Endodermal cell (in vitro differentiated cells): ENCODE measurements around the gene DARS1. TPM values are rescaled to one million over a fixed set of nuclear protein-coding genes. Genes with fewer than 3 reads are reported as not detected.

ENCODE experiments used
- DNase-seq: peaks from one replicate; pipeline ENCODE4 v3.0.0-alpha.2; 2017
- H3K27ac ChIP-seq: 2 replicates; pipeline ENCODE4 v1.5.1; 2013; ENCODE audit warnings: mild to moderate bottlenecking, low read depth, low read length, moderate library complexity
- H3K27me3 ChIP-seq: 2 replicates; pipeline ENCODE4 v1.6.1; 2013; ENCODE audit warnings: mild to moderate bottlenecking, low read length, moderate library complexity; ENCODE audit not compliant: insufficient read depth, control insufficient read depth, poor library complexity, severe bottlenecking
- H3K36me3 ChIP-seq: 2 replicates; pipeline ENCODE4 v1.7.0; 2013; ENCODE audit warnings: mild to moderate bottlenecking, low read length, moderate library complexity; ENCODE audit not compliant: control insufficient read depth, insufficient read depth
- H3K4me1 ChIP-seq: one replicate; pipeline ENCODE4 v1.7.0; 2013; ENCODE audit warnings: low read length; ENCODE audit not compliant: control insufficient read depth, insufficient read depth
- H3K4me3 ChIP-seq: 2 replicates; pipeline ENCODE4 v1.5.1; 2013; ENCODE audit warnings: mild to moderate bottlenecking, low read length, moderate library complexity
- H3K9ac ChIP-seq: 2 replicates; pipeline ENCODE4 v1.6.1; 2013; ENCODE audit warnings: mild to moderate bottlenecking, low read length, moderate library complexity; ENCODE audit not compliant: poor library complexity, severe bottlenecking; ENCODE audit errors: extremely low read depth
- H3K9me3 ChIP-seq: 2 replicates; pipeline ENCODE4 v1.6.1; 2013; ENCODE audit warnings: mild to moderate bottlenecking, low read length, moderate library complexity; ENCODE audit not compliant: control insufficient read depth
- H3K27ac Mint-ChIP-seq: 2 replicates; pipeline ENCODE4 v1.8.0; 2020; ENCODE audit warnings: mixed read lengths
- H3K27me3 Mint-ChIP-seq: 2 replicates; pipeline ENCODE4 v1.8.0; 2021; ENCODE audit warnings: mild to moderate bottlenecking, mixed read lengths; ENCODE audit not compliant: insufficient read depth
- H3K36me3 Mint-ChIP-seq: 2 replicates; pipeline ENCODE4 v1.8.0; 2020; ENCODE audit warnings: low read depth, mixed read lengths
- H3K4me1 Mint-ChIP-seq: 2 replicates; pipeline ENCODE4 v1.8.0; 2020; ENCODE audit warnings: mixed read lengths
- H3K4me3 Mint-ChIP-seq: 2 replicates; pipeline ENCODE4 v1.8.0; 2020; ENCODE audit warnings: mild to moderate bottlenecking, moderate library complexity, mixed read lengths
- H3K9me3 Mint-ChIP-seq: 2 replicates; pipeline ENCODE4 v1.8.0; 2020; ENCODE audit warnings: mild to moderate bottlenecking, mixed read lengths
- CTCF ChIP-seq: fragments of 200-600 bp; sonication (generic); conservative IDR thresholded peaks from 2 replicates; pipeline ENCODE4 v1.5.0; 2021; ENCODE audit warnings: antibody characterized with exemption, mild to moderate bottlenecking
- WGBS, 2 experiments: methylation state at CpG; one replicate each; pipeline versions ENCODE4 v1.1.5 to v1.1.7; 2013; ENCODE audit warnings: missing lambda C conversion rate in 2 of 2, mixed read lengths in 1 of 2; ENCODE audit not compliant: insufficient coverage in 1 of 2, insufficient read length in 1 of 2; 5-methylcytosine and 5-hydroxymethylcytosine counted together
- long read RNA-seq, 4 experiments: library from polyadenylated mRNA in 2 of 4; library from RNA in 1 of 4; library from capped mRNA in 1 of 4; stranded (forward) in 3 of 4; unstranded in 1 of 4; transcript quantifications; one replicate each; pipeline ENCODE4 v2.0.0, GENCODE V29; 2020 to 2021; ENCODE audit warnings: inconsistent platforms in 1 of 4
- polyA plus RNA-seq, 2 experiments: library from polyadenylated mRNA; stranded (reverse); fragments of 50-300 nt; gene quantifications; one replicate each; pipeline ENCODE4 v1.2.3, GENCODE V29; 2013
- total RNA-seq, 2 donors: library from RNA; stranded (reverse); fragmentation: NEBNext Ultra II Directional in 1 of 2; extraction: Animal tissue kit (Norgen Biotek cat#: 25700) in 1 of 2; gene quantifications; 2 replicates in 1 of 2; 3 replicates in 1 of 2; pipeline ENCODE4 v1.2.1, GENCODE V29; 2021

Gene DARS1
- total RNA-seq, result 10 to 100 TPM; 70.5 to 75.9 TPM
- polyA plus RNA-seq (2013, experiment 1 of 2), result 107 TPM
- 103 TPM for polyA plus RNA-seq (2013, experiment 2 of 2)
- long read RNA-seq, experiment 1, transcript DARS-201 (16 exons, 2,361 nt), result major isoform, 27 of 61 reads
- long read RNA-seq, experiment 1, partial matches to known transcripts, result 17 of 61 reads
- long read RNA-seq, experiment 1, other reads (novel, unspliced or antisense), result 15 of 61 reads
- long read RNA-seq, experiment 2, transcript DARS-201 (16 exons, 2,361 nt), result major isoform, 164 of 193 reads
- long read RNA-seq, experiment 2, partial matches to known transcripts, result 13 of 193 reads
- long read RNA-seq, experiment 2, other reads (novel, unspliced or antisense), result 15 of 193 reads
- long read RNA-seq, experiment 3, transcript DARS-201 (16 exons, 2,361 nt), result major isoform, 503 of 562 reads
- long read RNA-seq, experiment 3, partial matches to known transcripts, result 32 of 562 reads
- long read RNA-seq, experiment 3, other reads (novel, unspliced or antisense), result 23 of 562 reads
- long read RNA-seq, experiment 4, transcript DARS-201 (16 exons, 2,361 nt), result major isoform, 270 of 297 reads
- long read RNA-seq, experiment 4, partial matches to known transcripts, result 16 of 297 reads
- long read RNA-seq, experiment 4, other reads (novel, unspliced or antisense), result 11 of 297 reads

GRCh38 chr2:135985018-135985825 is at the start of gene DARS1:
Gene DARS1 (minus strand): TSS chr2:135985626. CDS start chr2:135985468, 158 bp downstream.
- no peaks in the 10 kb centered on the region for H3K4me1 ChIP-seq
- WGBS, 2 experiments, result 0 to 2% methylated on average over 26 to 64 of the region's 64 CpGs
- peak; percentile 98 for DNase-seq
- no peak for TF ChIP-seq CTCF
- peak within 1 kb of the TSS; percentile 81 for H3K27ac ChIP-seq
- H3K27me3 ChIP-seq, result no peaks in the 10 kb centered on the region
- Mint-ChIP-seq H3K36me3 (peaks cover 14% of the 10 kb centered on the region), H3K27ac (peak within 1 kb of the TSS; percentile 97), H3K27me3 (no peaks in the 10 kb centered on the region), H3K9me3 (no peaks in the 10 kb centered on the region), H3K4me1 (peaks cover 8% of the 10 kb centered on the region), H3K4me3 (peak within 1 kb of the TSS; percentile 89)
- H3K36me3 ChIP-seq, result peaks cover 34% of the 10 kb centered on the region
- no peaks in the 10 kb centered on the region for H3K9me3 ChIP-seq
- H3K4me3 ChIP-seq, result peak within 1 kb of the TSS; percentile 90
- H3K9ac ChIP-seq, result peak within 1 kb of the TSS; percentile 81

- no peak overlapping the region for H3K27ac ChIP-seq
- WGBS, 2 experiments, result 86 to 90% methylated on average over 2 to 3 of the region's 3 CpGs
- no peaks in the 10 kb centered on the region for H3K27me3 ChIP-seq
- Mint-ChIP-seq H3K9me3 (no peaks in the 10 kb centered on the region), H3K4me3 (no peak overlapping the region), H3K4me1 (peaks cover 5% of the 10 kb centered on the region), H3K36me3 (no peaks in the 10 kb centered on the region), H3K27ac (no peak overlapping the region), H3K27me3 (peaks cover 5% of the 10 kb centered on the region)
- TF ChIP-seq CTCF, result no peak
- DNase-seq, result no peak
- H3K9me3 ChIP-seq, result no peaks in the 10 kb centered on the region
- no peak overlapping the region for H3K4me3 ChIP-seq
- H3K36me3 ChIP-seq, result no peaks in the 10 kb centered on the region
- H3K9ac ChIP-seq, result no peak overlapping the region
- no peaks in the 10 kb centered on the region for H3K4me1 ChIP-seq
Measured at GRCh38 chr2:136034629-136035028, 49.2 kb upstream of the DARS1 start.

- Mint-ChIP-seq H3K27me3 (peaks cover 1% of the 10 kb centered on the region), H3K9me3 (no peaks in the 10 kb centered on the region), H3K4me1 (peaks cover 5% of the 10 kb centered on the region), H3K36me3 (no peaks in the 10 kb centered on the region), H3K4me3 (no peak overlapping the region), H3K27ac (no peak overlapping the region)
- no peaks in the 10 kb centered on the region for H3K4me1 ChIP-seq
- no peaks in the 10 kb centered on the region for H3K27me3 ChIP-seq
- 97 to 100% methylated on average over 1 to 3 of the region's 3 CpGs for WGBS, 2 experiments
- H3K4me3 ChIP-seq, result no peak overlapping the region
- H3K9ac ChIP-seq, result no peak overlapping the region
- H3K9me3 ChIP-seq, result no peaks in the 10 kb centered on the region
- no peak for TF ChIP-seq CTCF
- DNase-seq, result no peak
- no peak overlapping the region for H3K27ac ChIP-seq
- no peaks in the 10 kb centered on the region for H3K36me3 ChIP-seq
Measured at GRCh38 chr2:136032817-136033535, 47.5 kb upstream of the DARS1 start.
